ENCODE measurements around the gene PTGIS. TPM values are rescaled to one million over a fixed set of nuclear protein-coding genes. Genes with fewer than 3 reads are reported as not detected.
A peak's percentile ranks its signal among the peaks of the same experiment; 100 is the strongest.

The PTGIS gene
- total RNA-seq, 1 donor from 2014 or later, result 31.3 TPM

GRCh38 chr20:49578436-49578835, 10.5 kb upstream of the PTGIS start:
- TF ChIP-seq EZH2 (IDR thresholded peaks at IDR 0.05) (no peak), EZH2phosphoT487 (IDR thresholded peaks at IDR 0.05) (no peak), CTCF (IDR thresholded peaks at IDR 0.05) (no peak)
- H3K4me3 Mint-ChIP-seq, result no peak overlapping the region

GRCh38 chr20:49575551-49576060, 7.7 kb upstream of the PTGIS start:
- no peaks in the 10 kb centered on the region for H3K36me3 Mint-ChIP-seq

More at GRCh38 chr20:49578436-49578835, 10.5 kb upstream of the PTGIS start:
- no peak overlapping the region for H3K27ac Mint-ChIP-seq
- no peak overlapping the region for H3K4me2 ChIP-seq
- H3K27me3 ChIP-seq, result no peaks in the 10 kb centered on the region
- no peak overlapping the region for H3K9ac ChIP-seq
- H2AFZ ChIP-seq (replicated peaks), result no peak overlapping the region
- H3K27me3 Mint-ChIP-seq (ENCODE audit: insufficient read depth, low read depth), result peaks cover 2% of the 10 kb centered on the region
- DNase-seq (ENCODE audit: low spot score), result no peak
- no peak overlapping the region for H3K27ac ChIP-seq
- no peaks in the 10 kb centered on the region for H3K79me2 ChIP-seq (ENCODE audit: low read depth)
- H3K9me3 Mint-ChIP-seq, result peaks cover 4% of the 10 kb centered on the region
- H3K4me1 ChIP-seq, result peaks cover 7% of the 10 kb centered on the region
- no peaks in the 10 kb centered on the region for H3K36me3 Mint-ChIP-seq
- no peaks in the 10 kb centered on the region for H3F3A ChIP-seq (ENCODE audit: low read depth)
- peaks cover 16% of the 10 kb centered on the region for H3K4me1 Mint-ChIP-seq
- no peaks in the 10 kb centered on the region for H3K36me3 ChIP-seq
- H3K4me3 ChIP-seq, result no peak overlapping the region
- H3K9me3 ChIP-seq (ENCODE audit: low read depth), result no peaks in the 10 kb centered on the region
- H4K20me1 ChIP-seq (ENCODE audit: low read depth), result no peaks in the 10 kb centered on the region

GRCh38 chr20:49573900-49574416, 6.0 kb upstream of the PTGIS start:
- Mint-ChIP-seq H3K27me3 (ENCODE audit: insufficient read depth, low read depth) (peaks cover 14% of the 10 kb centered on the region), H3K27ac (peak overlapping the region; percentile 13), H3K36me3 (no peaks in the 10 kb centered on the region), H3K4me3 (no peak overlapping the region), H3K9me3 (no peaks in the 10 kb centered on the region), H3K4me1 (peaks cover 27% of the 10 kb centered on the region)
- Histone ChIP-seq H3K9ac (no peak overlapping the region), H3K4me3 (no peak overlapping the region), H3K4me2 (no peak overlapping the region), H3K4me1 (peaks cover 18% of the 10 kb centered on the region), H3K9me3 (ENCODE audit: low read depth) (no peaks in the 10 kb centered on the region), H4K20me1 (ENCODE audit: low read depth) (no peaks in the 10 kb centered on the region), H3K36me3 (no peaks in the 10 kb centered on the region), H3F3A (ENCODE audit: low read depth) (peaks cover 22% of the 10 kb centered on the region), H3K27me3 (no peaks in the 10 kb centered on the region), H3K79me2 (ENCODE audit: low read depth) (no peaks in the 10 kb centered on the region), H3K27ac (no peak overlapping the region), H2AFZ (replicated peaks) (no peak overlapping the region)
- TF ChIP-seq EZH2 (IDR thresholded peaks at IDR 0.05), result no peak
- TF ChIP-seq CTCF (IDR thresholded peaks at IDR 0.05), result no peak
- TF ChIP-seq EZH2phosphoT487 (IDR thresholded peaks at IDR 0.05), result no peak
- no peak for DNase-seq (ENCODE audit: low spot score)

More at GRCh38 chr20:49575551-49576060, 7.7 kb upstream of the PTGIS start:
- peaks cover 7% of the 10 kb centered on the region for H3F3A ChIP-seq (ENCODE audit: low read depth)
- no peak for DNase-seq (ENCODE audit: low spot score)
- Mint-ChIP-seq H3K4me3 (no peak overlapping the region), H3K27me3 (ENCODE audit: insufficient read depth, low read depth) (peaks cover 9% of the 10 kb centered on the region), H3K27ac (no peak overlapping the region), H3K4me1 (peaks cover 27% of the 10 kb centered on the region), H3K9me3 (no peaks in the 10 kb centered on the region)
- no peaks in the 10 kb centered on the region for H3K27me3 ChIP-seq
- no peaks in the 10 kb centered on the region for H4K20me1 ChIP-seq (ENCODE audit: low read depth)
- H2AFZ ChIP-seq (replicated peaks), result no peak overlapping the region
- H3K4me1 ChIP-seq, result peaks cover 14% of the 10 kb centered on the region
- H3K79me2 ChIP-seq (ENCODE audit: low read depth), result no peaks in the 10 kb centered on the region
- H3K36me3 ChIP-seq, result no peaks in the 10 kb centered on the region
- no peak overlapping the region for H3K9ac ChIP-seq
- H3K4me3 ChIP-seq, result no peak overlapping the region
- H3K9me3 ChIP-seq (ENCODE audit: low read depth), result no peaks in the 10 kb centered on the region
- H3K27ac ChIP-seq, result no peak overlapping the region
- H3K4me2 ChIP-seq, result no peak overlapping the region
- TF ChIP-seq EZH2 (IDR thresholded peaks at IDR 0.05) (no peak), EZH2phosphoT487 (IDR thresholded peaks at IDR 0.05) (no peak), CTCF (IDR thresholded peaks at IDR 0.05) (no peak)
